ENCODE measurements around the gene NHS.
"Not testable (repeated sequence)": the region's sequence is repeated elsewhere in the genome, so short reads cannot be mapped to it uniquely, and the experiment has no call there.

NHS gene

DNA sequence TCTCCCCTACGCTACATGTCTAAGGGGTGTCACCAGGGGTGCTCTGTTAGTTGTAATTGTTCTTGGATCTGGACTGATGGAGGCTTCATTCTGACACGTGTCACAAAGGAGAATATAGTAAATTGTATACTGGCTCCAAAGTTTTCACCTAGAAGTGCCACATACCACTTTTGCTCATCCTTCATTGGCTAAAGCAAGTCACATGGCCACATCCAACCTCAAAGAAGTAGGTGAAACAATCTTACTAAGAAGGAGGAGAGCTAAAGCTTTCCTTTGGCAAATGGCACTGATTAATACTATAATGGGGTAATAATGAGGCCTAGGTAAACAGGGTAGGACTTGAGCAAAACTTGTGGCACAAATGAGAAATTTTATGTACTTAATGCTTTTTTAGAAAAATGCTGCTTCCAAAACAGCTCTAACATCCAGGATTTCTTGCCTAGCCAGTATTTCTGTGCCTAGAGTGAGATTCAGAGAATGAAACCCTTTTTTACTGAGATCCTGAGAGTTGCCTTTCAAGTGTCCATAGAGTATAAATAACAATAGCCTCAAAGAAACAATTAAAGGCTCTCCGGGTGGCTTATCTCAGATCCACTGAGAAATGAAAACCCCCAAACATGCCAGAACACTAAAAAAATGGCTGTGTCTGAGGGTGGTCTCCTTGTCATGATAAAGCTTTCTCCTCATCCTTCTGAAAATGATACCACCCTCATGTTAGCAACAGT lies 34.7 kb downstream of the NHS start:
- no peak for DNase-seq

DNA sequence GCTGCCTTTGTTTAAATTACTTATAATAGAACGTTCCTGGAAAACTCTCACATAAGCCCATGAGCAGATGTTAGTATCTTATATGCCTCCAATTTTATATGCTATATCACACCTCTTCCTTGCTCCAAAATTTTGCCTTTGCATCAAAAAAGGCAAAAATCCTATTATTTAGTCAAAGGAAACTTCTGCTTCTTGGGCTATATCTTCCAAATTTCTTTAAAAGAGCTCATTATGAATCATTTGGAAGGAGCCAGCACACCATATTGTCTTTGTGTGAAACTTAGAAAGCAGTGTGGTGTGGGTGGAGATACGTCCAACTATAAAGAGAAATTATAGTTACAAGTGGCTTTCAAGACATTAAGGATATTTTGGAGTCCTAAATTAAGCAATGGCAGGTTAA lies 35.7 kb downstream of the NHS start:
- DNase-seq, result no peak

DNA sequence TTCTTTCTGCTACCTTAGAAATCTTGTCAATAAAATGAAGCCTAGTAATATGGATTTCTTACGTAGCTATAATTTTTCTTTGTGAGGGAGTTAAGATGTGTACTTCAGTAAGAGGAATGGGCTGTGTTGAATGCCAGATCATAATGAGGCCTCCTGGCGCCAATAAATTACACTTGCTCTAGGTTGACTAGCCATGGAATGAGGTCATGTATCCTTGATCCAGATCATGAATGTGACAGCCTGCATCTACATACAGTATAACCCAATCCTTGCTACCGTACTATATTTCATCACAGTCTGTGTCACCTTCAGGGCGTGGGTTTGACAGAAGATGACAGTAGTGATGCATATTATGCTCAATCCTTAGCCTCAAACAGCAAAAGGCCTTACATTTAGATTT lies 36.2 kb downstream of the NHS start:
- DNase-seq, result no peak

GRCh38 chrX:17412692-17413091 lies 37.7 kb downstream of the NHS start:
- no peak for DNase-seq

GRCh38 chrX:17413228-17413627 lies 38.2 kb downstream of the NHS start:
- DNase-seq, result no peak

DNA sequence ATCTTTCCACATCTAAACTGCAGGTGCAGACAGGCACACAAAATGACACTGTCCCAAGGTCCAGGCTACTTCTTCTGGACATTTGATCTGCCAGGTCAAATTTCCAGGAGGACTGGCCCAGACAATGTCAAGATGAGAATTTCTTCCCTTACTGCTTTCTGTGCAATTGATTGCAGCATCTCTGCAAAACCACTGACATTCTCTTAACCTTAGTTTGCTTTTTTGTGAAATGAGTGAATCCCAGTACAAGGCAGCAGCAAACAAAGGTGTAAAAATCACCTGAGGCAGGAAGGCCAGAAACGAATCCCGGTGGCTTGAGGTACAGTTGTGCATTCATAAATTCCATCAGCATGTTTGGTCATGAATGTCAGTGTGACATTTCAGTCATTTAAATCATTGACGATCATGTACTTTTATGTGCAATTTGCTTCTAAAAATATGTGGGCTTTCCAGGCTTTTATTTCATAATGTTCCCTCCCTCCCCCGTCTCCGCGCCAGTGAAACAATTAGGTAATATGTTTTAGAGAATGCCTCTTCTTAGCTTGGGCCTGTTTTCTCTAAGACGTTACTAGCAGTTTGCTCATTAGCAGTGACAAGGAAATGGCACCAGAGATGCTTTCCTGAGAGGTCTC lies 39.1 kb downstream of the NHS start:
- no peak for DNase-seq

GRCh38 chrX:17414839-17415238 lies 39.8 kb downstream of the NHS start:
- DNase-seq, result no peak

DNA sequence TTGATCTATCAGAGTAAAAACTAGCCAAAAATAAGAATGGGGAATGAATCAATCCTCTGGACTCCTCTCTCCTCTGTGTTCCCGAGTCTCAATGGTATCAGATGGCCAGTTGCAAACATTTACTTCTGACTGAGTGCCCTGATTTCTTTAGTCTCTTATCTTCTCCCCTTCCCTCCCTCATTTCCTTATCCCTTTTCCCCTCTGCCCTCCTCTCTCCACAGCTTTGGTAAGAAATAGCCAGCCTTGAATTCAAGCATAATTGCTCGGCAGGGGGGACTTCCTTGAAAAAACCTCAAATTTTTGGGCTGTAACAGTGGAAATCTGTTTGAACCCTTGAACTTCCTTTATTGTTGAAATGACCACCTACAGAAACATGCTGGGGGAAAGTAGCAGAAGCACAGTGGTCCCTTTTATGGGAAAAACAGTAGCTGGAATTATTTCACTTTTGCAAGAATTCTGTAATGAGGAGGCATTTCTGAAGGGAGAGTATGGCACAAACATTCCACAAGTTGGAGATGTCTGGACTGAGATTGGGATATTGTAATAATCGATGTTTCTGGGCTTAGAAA lies 40.3 kb downstream of the NHS start:
- DNase-seq, result no peak

DNA sequence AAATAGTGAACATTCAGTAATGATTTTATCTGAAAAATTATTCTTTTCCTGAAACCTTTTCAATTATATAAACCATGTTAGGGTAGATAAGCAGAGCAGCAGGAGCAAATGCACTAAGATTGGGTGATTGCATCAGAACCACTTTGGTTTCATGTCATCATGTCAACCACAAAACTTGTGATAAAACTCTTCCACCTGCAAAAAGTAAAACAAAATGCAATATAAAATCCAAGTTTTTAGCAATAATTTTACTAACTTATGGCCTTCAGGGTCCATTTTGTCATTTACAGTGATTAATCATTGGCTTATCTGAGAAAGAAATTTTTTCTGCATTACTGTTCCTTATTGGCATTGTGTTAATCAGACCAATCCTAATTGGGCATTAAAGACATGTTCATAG lies 42.4 kb downstream of the NHS start:
- DNase-seq, result no peak

GRCh38 chrX:17425136-17425535 lies 50.1 kb downstream of the NHS start:
- no peak for DNase-seq

- no peak for DNase-seq
These were observed 50.6 kb downstream of the NHS start for GRCh38 chrX:17425551-17425950.

DNA sequence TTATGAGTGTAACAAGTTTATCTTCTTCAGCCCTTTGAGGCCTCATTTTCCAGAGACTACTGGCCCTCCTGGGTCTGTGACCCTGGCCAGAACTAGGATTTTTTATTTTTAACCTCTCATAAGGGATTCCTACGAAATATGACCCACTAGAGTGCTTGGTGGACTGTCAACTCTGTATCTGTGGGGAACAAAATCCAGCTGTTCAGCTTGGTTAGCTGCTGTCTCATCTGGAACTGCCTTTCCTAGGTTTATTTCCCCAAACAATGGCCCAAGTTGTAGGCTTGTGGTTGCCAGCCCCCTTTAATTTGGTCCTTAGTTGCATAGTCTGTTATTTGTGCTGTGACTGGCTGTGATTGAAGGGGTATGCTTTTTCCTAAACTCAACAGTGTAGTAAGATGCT lies 56.2 kb downstream of the NHS start:
- DNase-seq, result no peak

- DNase-seq, result no peak
These were observed 57.2 kb downstream of the NHS start for GRCh38 chrX:17432158-17432557.

GRCh38 chrX:17433965-17434364 lies 59.0 kb downstream of the NHS start:
- DNase-seq, result no peak

GRCh38 chrX:17435476-17435875 lies 60.5 kb downstream of the NHS start:
- no peak for DNase-seq

GRCh38 chrX:17438221-17438620 lies 63.2 kb downstream of the NHS start:
- no peak for DNase-seq

DNA sequence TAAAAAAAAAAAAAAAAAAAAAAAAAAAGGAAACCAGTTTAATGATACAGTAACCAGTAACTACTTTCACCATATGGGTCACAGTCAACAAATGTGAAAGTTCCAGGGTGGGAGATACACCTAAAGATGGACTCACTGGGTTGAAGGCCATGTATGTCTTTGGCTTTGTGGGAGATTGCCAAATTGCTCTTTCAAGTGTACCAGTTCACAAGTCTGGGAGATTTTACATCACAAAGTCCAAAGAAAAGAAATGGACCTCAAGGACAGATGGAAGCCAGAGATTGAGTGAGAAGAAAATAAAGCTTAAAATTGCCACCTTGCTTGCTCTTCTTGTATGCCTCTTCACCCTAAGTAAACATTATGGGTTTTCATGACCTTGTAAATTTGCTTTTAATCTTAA lies 65.3 kb downstream of the NHS start:
- no peak for DNase-seq

DNA sequence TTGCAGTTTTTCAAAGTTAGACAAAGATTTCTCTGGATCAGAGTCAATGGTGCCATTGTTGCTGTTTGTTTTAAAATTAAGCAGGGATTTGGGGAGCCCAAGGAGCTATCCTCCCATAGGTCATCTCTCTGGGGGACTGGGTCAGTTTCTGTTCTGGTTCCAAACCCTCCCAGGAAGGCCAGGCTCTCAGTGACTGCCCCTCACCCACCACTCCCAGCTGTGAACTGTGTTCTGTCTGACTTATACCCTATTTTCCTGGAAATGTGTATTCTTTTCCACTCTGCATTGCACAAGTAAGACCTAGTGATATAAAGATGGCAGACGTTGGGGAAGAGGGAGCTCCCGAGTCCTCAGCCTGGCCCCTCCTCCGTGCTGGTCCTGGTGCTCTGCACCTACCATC lies 65.8 kb downstream of the NHS start:
- DNase-seq, result no peak

DNA sequence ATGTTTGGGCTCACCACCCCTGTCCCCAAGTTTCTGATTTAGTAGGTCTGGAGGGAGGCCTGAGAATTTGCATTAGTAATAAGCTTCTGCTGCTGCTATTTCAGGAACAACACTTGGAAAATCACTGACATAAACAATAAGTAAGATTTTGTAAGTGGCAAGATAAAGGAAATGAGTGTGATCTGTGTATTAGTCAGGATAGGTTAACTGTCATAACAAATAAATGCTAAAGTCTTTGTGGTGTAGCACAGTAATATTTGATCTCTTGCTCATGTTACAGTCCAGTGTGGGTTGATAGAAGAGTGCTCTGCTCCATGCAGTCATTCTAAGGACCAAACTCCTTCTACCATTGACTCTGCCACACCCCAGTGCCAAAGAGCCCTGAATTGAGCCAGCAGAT lies 67.0 kb downstream of the NHS start:
- no peak for DNase-seq

DNA sequence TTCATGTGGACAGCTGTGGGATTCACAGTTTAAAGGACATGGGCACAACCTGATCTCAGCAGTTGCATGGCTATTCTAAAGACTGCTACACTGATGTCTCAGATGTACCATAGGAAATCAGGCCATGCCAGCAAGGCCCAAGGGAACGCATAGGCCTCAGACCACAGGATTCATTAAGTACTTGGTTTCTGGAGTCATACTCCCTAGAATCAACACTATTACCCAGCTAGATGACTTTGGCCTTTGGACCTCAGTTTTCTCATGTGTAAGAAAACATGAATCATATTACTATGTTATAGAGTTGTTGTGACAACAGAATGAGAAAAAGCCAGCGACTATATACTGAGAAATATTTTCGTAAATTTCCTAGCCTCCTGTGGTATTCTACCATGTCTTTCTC lies 67.9 kb downstream of the NHS start:
- DNase-seq, result no peak

DNA sequence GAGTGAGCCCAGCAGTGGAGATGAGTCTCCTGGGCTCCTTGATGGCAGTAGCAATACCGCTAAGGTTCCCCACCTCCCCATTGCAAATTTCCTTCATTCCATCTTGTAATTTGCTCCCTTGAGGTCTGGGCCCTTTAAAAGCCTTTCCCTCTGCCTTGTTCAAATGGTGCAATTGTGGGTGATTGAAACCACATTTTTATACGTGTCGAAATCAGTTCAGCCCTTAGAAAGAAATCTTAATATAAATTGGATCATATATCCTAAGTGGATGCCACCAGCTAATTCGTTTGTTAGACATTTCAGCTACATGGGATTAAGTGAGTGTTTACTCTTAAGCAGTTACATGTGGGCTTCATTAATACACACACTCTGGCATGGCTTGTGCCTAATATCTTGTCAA lies 68.6 kb downstream of the NHS start:
- DNase-seq, result no peak

DNA sequence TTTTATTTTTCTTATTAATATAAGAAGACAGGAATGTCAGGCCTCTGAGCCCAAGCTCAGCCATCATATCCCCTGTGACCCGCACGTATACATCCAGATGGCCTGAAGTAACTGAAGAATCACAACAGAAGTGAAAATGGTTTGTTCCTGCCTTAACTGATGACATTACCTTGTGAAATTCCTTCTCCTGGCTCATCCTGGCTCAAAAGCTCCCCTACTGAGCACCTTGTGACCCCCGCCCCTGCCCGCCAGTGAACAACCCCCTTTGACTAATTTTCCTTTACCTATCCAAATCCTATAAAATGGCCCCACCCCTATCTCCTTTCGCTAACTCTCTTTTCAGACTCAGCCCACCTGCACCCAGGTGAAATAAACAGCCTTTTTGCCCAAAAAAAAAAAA lies 71.3 kb downstream of the NHS start:
- not testable (repeated sequence) for DNase-seq

- no peak for DNase-seq
These were observed 73.2 kb downstream of the NHS start for GRCh38 chrX:17448188-17448587.

DNA sequence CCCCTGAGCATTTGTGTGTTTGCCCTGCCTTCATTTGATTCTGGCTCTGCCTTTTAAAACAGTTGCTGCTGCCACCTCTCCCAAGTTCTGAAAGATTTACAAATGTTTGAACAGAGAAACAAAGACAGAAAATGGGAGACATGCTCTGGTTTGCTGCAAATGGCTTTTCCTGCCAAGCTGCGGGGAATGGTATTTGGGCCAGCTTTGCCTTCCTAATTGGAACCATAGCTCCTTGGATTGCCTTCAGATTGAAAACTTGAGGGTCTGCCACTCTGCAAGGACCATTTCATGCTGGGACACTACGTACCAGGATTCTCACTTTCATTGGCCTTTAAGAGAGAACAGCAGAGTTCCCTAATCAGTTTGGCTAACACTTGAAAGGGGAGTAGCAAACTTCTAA lies 74.9 kb downstream of the NHS start:
- no peak for DNase-seq

DNA sequence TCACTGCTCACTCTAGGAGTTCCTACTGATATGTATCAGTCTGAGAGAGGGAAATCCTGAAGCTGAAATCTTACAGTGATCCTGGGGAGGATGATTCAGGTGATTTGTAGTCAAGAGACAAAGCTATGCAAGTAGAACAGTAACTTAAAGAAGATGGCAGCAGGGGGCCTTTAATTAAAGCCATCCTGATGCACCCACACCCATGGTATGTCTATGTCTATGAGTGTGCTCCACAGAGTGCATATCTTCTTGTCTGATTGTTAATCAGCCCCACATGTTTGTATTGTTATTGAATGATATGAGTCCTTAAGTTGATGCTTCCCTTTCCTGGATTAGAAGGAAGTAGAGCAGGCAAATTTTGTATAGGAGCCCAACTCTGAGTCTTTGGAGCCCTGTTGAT lies 78.8 kb downstream of the NHS start:
- no peak for DNase-seq

All from CD4-positive, alpha-beta T cell treated with Interleukin-4 for 4 hours (primary cell).